HG02970 (cell line): ENCODE measurements around the gene PMFBP1.

ENCODE experiments used
- ATAC-seq: cut with Tn5 transposase; IDR thresholded peaks from one replicate; pipeline ENCODE4 v1.9.1; 2021; ENCODE audit warnings: mild to moderate bottlenecking, moderate library complexity, moderate number of reproducible peaks; ENCODE audit not compliant: unreplicated experiment, low FRiP score

Gene PMFBP1

GRCh38 chr16:72134507-72134906, 37.4 kb downstream of the PMFBP1 start:
- no peak for ATAC-seq

- no peak for ATAC-seq
These were observed 39.2 kb downstream of the PMFBP1 start for GRCh38 chr16:72132726-72133125.

- no peak for ATAC-seq
These were observed 40.9 kb downstream of the PMFBP1 start for GRCh38 chr16:72131036-72131435.

GRCh38 chr16:72129976-72130656, 41.8 kb downstream of the PMFBP1 start:
- no peak for ATAC-seq

- ATAC-seq = no peak
These were observed 43.3 kb downstream of the PMFBP1 start for GRCh38 chr16:72128701-72129100.

GRCh38 chr16:72126429-72126765, 45.6 kb downstream of the PMFBP1 start:
- ATAC-seq = no peak

- no peak for ATAC-seq
These were observed 46.1 kb downstream of the PMFBP1 start for GRCh38 chr16:72125635-72126428.

- no peak for ATAC-seq
These were observed 47.0 kb downstream of the PMFBP1 start for GRCh38 chr16:72124761-72125634.

- ATAC-seq = no peak
These were observed 47.8 kb downstream of the PMFBP1 start for GRCh38 chr16:72124148-72124547.

GRCh38 chr16:72123426-72123825, 48.5 kb downstream of the PMFBP1 start:
- no peak for ATAC-seq

GRCh38 chr16:72122916-72123315, 49.0 kb downstream of the PMFBP1 start:
- no peak for ATAC-seq

GRCh38 chr16:72122308-72122707, 49.6 kb downstream of the PMFBP1 start:
- ATAC-seq = no peak

- ATAC-seq = no peak
These were observed 51.9 kb downstream of the PMFBP1 start for GRCh38 chr16:72120026-72120425.

- no peak for ATAC-seq
These were observed 58.4 kb downstream of the PMFBP1 start for GRCh38 chr16:72113616-72113945.

GRCh38 chr16:72112906-72113615, 58.9 kb downstream of the PMFBP1 start:
- no peak for ATAC-seq

- no peak for ATAC-seq
These were observed 59.5 kb downstream of the PMFBP1 start for GRCh38 chr16:72112452-72112792.

GRCh38 chr16:72111657-72112451, 60.1 kb downstream of the PMFBP1 start:
- ATAC-seq = no peak

GRCh38 chr16:72110662-72111615, 61.0 kb downstream of the PMFBP1 start:
- ATAC-seq = no peak

GRCh38 chr16:72109966-72110530, 61.9 kb downstream of the PMFBP1 start:
- ATAC-seq = no peak
